ENCODE data around the gene TNPO1. TPM values are rescaled to one million over a fixed set of nuclear protein-coding genes. Genes with fewer than 3 reads are reported as not detected.

Gene TNPO1
- total and polyA plus RNA-seq, 2 of the 13 experiments (the other 11 are each of a cell fraction or from before 2014, with no cell fraction given) = 26.7 to 123 TPM

- 0 out of 2 replicates have a peak, but pooled peaks have one; percentile 10 for TF ChIP-seq ZNF770 (CRISPR knock-in tag; IDR thresholded peaks at IDR 0.05)
- no peak for TF ChIP-seq ZNF792 (CRISPR knock-in tag; IDR thresholded peaks at IDR 0.05)
- TF ChIP-seq ARNTL (CRISPR knock-in tag; IDR thresholded peaks at IDR 0.05) = no peak
- no peak for TF ChIP-seq ATM (IDR thresholded peaks at IDR 0.05; ENCODE audit: borderline replicate concordance)
- TF ChIP-seq KDM2A (CRISPR knock-in tag; IDR thresholded peaks at IDR 0.05; ENCODE audit: borderline replicate concordance, low read depth) = no peak
- TF ChIP-seq ZFY (CRISPR knock-in tag; IDR thresholded peaks at IDR 0.05) = peak; percentile 72
- no peak for TF ChIP-seq SKIL (CRISPR knock-in tag; IDR thresholded peaks at IDR 0.05; ENCODE audit: borderline replicate concordance)
- TF ChIP-seq GABPA (IDR thresholded peaks at IDR 0.05; ENCODE audit: low read depth, low read length) = no peak
- no peak for TF ChIP-seq GABPA (CRISPR knock-in tag; IDR thresholded peaks at IDR 0.05; ENCODE audit: low read depth)
- no peak for TF ChIP-seq ZFP36L2 (CRISPR knock-in tag; IDR thresholded peaks at IDR 0.05)
- TF ChIP-seq HMG20B (CRISPR knock-in tag; conservative IDR thresholded peaks at IDR 0.05) = no peak
- TF ChIP-seq NFRKB (IDR thresholded peaks at IDR 0.05) = no peak
- no peak for TF ChIP-seq BCL6 (CRISPR knock-in tag; IDR thresholded peaks at IDR 0.05)
- TF ChIP-seq ZSCAN20 (CRISPR knock-in tag; IDR thresholded peaks at IDR 0.05; ENCODE audit: borderline replicate concordance) = no peak
- no peak for TF ChIP-seq CEBPB (IDR thresholded peaks at IDR 0.05; ENCODE audit: borderline replicate concordance, low read depth, low read length)
- TF ChIP-seq REST (IDR thresholded peaks at IDR 0.05; ENCODE audit: borderline replicate concordance in 1 of 2, low read depth in 1 of 2, low read length in 2 of 2) = no peak
- TF ChIP-seq ZNF101 (CRISPR knock-in tag; IDR thresholded peaks at IDR 0.05; ENCODE audit: borderline replicate concordance, low read depth) = no peak
- no peak for TF ChIP-seq SIX1 (CRISPR knock-in tag; IDR thresholded peaks at IDR 0.05; ENCODE audit: borderline replicate concordance)
- no peak for TF ChIP-seq CEBPZ (IDR thresholded peaks at IDR 0.05; ENCODE audit: low read length)
Observed at GRCh38 chr5:72955143-72955767, 138.8 kb downstream of the TNPO1 start (continued).
